PC-9 (cell line): ENCODE results near the gene HECTD1.
"Not testable (repeated sequence)": the region's sequence is repeated elsewhere in the genome, so short reads cannot be mapped to it uniquely, and the experiment has no call there.

Source experiments
- CTCF ChIP-seq: fragments of 200-600 bp; sonication (generic); conservative IDR thresholded peaks from 2 replicates; pipeline ENCODE4 v1.6.1; 2017; ENCODE audit warnings: mixed run types, antibody characterized with exemption, mild to moderate bottlenecking, moderate library complexity
- EZH2 ChIP-seq: fragments of 200-600 bp; sonication (generic); IDR thresholded peaks from 2 replicates; pipeline ENCODE4 v1.8.0; 2017; ENCODE audit warnings: antibody characterized with exemption, low read depth

- not testable (repeated sequence) for TF ChIP-seq CTCF, EZH2
Observed at GRCh38 chr14:31231272-31231671, 23.7 kb upstream of the HECTD1 start.
